HepG2 (cell line): Measurements from ENCODE around the gene WNK2.

Experiments used
- CHD2 ChIP-seq: IDR thresholded peaks from 2 replicates; pipeline ENCODE4 v1.6.1; 2011; ENCODE audit warnings: low read depth, low read length, improper control_type of control experiment
- HMGXB4 ChIP-seq, 2 experiments: sonication (generic) in 1 of 2; formaldehyde crosslinking in 1 of 2; IDR thresholded peaks; 2 replicates each; pipeline versions ENCODE4 v1.4.0 to v1.6.1; 2018 to 2020; ENCODE audit warnings: missing genetic modification reagents in 2 of 2, borderline replicate concordance in 1 of 2, low read depth in 1 of 2, mild to moderate bottlenecking in 1 of 2, missing biosample characterization in 1 of 2
- HNF1B ChIP-seq: sonication (generic); formaldehyde crosslinking; IDR thresholded peaks from 2 replicates; pipeline ENCODE4 v1.5.1; 2020; ENCODE audit warnings: mild to moderate bottlenecking, moderate library complexity, missing genetic modification reagents
- RAD21 ChIP-seq: fragments of 450-650 bp; formaldehyde crosslinking; IDR thresholded peaks from 2 replicates; pipeline ENCODE4 v1.5.0; 2020; ENCODE audit warnings: mild to moderate bottlenecking
- SIN3A ChIP-seq: IDR thresholded peaks from 2 replicates; pipeline ENCODE4 v1.6.1; 2011; ENCODE audit warnings: low read depth, mild to moderate bottlenecking, control low read depth, low read length, borderline replicate concordance

- TF ChIP-seq RAD21 (CRISPR knock-in tag) (no peak), SIN3A (no peak), HMGXB4 (CRISPR knock-in tag; IDR thresholded peaks at IDR 0.05; ENCODE audit: borderline replicate concordance in 1 of 2, low read depth in 1 of 2) (no peak), CHD2 (no peak), HNF1B (CRISPR knock-in tag) (no peak)
These were observed 75.7 kb downstream of the WNK2 start for GRCh38 chr9:93259490-93260262.
